Measurements from ENCODE around the gene LGALS4.

GRCh38 chr19:38799104-38799503 is 13.6 kb downstream of the LGALS4 start:
- no peak for TF ChIP-seq USF2 (IDR thresholded peaks at IDR 0.05; ENCODE audit: borderline replicate concordance, low read depth, low read length)
- TF ChIP-seq RFX5 (IDR thresholded peaks at IDR 0.05; ENCODE audit: low read length) = no peak
- TF ChIP-seq, protein P1, sequence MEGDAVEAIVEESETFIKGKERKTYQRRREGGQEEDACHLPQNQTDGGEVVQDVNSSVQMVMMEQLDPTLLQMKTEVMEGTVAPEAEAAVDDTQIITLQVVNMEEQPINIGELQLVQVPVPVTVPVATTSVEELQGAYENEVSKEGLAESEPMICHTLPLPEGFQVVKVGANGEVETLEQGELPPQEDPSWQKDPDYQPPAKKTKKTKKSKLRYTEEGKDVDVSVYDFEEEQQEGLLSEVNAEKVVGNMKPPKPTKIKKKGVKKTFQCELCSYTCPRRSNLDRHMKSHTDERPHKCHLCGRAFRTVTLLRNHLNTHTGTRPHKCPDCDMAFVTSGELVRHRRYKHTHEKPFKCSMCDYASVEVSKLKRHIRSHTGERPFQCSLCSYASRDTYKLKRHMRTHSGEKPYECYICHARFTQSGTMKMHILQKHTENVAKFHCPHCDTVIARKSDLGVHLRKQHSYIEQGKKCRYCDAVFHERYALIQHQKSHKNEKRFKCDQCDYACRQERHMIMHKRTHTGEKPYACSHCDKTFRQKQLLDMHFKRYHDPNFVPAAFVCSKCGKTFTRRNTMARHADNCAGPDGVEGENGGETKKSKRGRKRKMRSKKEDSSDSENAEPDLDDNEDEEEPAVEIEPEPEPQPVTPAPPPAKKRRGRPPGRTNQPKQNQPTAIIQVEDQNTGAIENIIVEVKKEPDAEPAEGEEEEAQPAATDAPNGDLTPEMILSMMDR (IDR thresholded peaks at IDR 0.05) = no peak
- no peak for TF ChIP-seq EP300 (IDR thresholded peaks at IDR 0.05; ENCODE audit: borderline replicate concordance in 1 of 2, low read depth in 1 of 2, low read length in 1 of 2)
- no peak for TF ChIP-seq RAD21 (IDR thresholded peaks at IDR 0.05; ENCODE audit: low read length)
- no peak for TF ChIP-seq YY1 (IDR thresholded peaks at IDR 0.05; ENCODE audit: low read depth)
- TF ChIP-seq TAF1 (IDR thresholded peaks at IDR 0.05; ENCODE audit: borderline replicate concordance, low read depth, low read length) = no peak
- TF ChIP-seq SMC3 (IDR thresholded peaks at IDR 0.05; ENCODE audit: low read depth, low read length) = no peak
- TF ChIP-seq RXRA (IDR thresholded peaks at IDR 0.05; ENCODE audit: borderline replicate concordance, low read depth) = no peak
- TF ChIP-seq PBX3 (IDR thresholded peaks at IDR 0.05) = no peak
- no peak for TF ChIP-seq ZBTB33 (IDR thresholded peaks at IDR 0.05; ENCODE audit: borderline replicate concordance, low read depth)
- no peak for TF ChIP-seq GATA2 (CRISPR knock-in tag; IDR thresholded peaks at IDR 0.05)
- TF ChIP-seq MEF2A (IDR thresholded peaks at IDR 0.05; ENCODE audit: borderline replicate concordance, low read depth) = no peak
